Measurements from ENCODE around the gene LMOD3. TPM values are rescaled to one million over a fixed set of nuclear protein-coding genes. Genes with fewer than 3 reads are reported as not detected.
A peak's percentile ranks its signal among the peaks of the same experiment; 100 is the strongest.

LMOD3 gene
- total RNA-seq, 3 donors from 2014 or later (not counting 1 experiment from before 2014, with no cell fraction given), result not detected

GRCh38 chr3:69110941-69111546 lies 11.4 kb downstream of the LMOD3 start:
- ATAC-seq, result peak in 1 of 3 donors; percentile 43
- Histone ChIP-seq H3K9me3 (ENCODE audit: control insufficient read depth, insufficient read depth, low read length) (no peaks in the 10 kb centered on the region), H3K4me3 (ENCODE audit: low read length) (no peak overlapping the region), H3K4me1 (ENCODE audit: control insufficient read depth, insufficient read depth, low read length) (no peaks in the 10 kb centered on the region), H3K27ac (ENCODE audit: low read length) (no peak overlapping the region), H3K27me3 (ENCODE audit: control insufficient read depth, insufficient read depth, low read length) (no peaks in the 10 kb centered on the region), H3K36me3 (ENCODE audit: control insufficient read depth, insufficient read depth, low read length) (peaks cover 3% of the 10 kb centered on the region)
- TF ChIP-seq CTCF (IDR thresholded peaks at IDR 0.05), result no peak
- peaks cover under 1% of the 10 kb centered on the region for H3K36me3 Mint-ChIP-seq
- DNase-seq, result no peak
- H3K4me3 Mint-ChIP-seq, result no peak overlapping the region
- WGBS (ENCODE audit: insufficient coverage), result 92% methylated on average over 1 of the region's 1 CpG
- H3K27me3 Mint-ChIP-seq (ENCODE audit: low read depth in 2 of 2), result no peaks in the 10 kb centered on the region
- H3K4me1 Mint-ChIP-seq, result no peaks in the 10 kb centered on the region
- intact Hi-C loops (cut with micrococcal nuclease), result no loop called here
- H3K9me3 Mint-ChIP-seq, result no peaks in the 10 kb centered on the region
- H3K27ac Mint-ChIP-seq, result no peak overlapping the region

DNA sequence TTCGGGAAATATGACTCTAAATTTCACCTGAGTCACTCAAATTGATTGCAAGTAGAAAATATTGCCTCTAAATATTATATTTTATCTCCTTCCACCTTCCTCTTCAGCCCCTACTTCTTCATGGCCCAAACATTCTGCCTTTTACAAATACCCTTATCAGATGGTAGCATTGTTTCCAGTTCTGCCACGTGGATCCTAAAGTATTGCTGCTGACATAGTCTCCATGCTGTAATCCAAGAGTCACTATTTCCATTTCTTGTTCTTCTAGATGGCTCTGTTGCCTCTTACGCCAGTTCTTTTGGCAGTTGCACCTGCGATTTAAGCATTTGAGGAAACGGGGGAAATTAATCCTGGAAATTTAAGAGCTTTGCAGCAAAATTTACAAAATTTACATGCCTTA lies 13.6 kb downstream of the LMOD3 start:
- Mint-ChIP-seq H3K4me1 (peaks cover 9% of the 10 kb centered on the region in 2 donors), H3K4me3 (no peak overlapping the region), H3K27ac (no peak overlapping the region), H3K36me3 (peaks cover 14% of the 10 kb centered on the region), H3K27me3 (ENCODE audit: low read depth in 2 of 2) (no peaks in the 10 kb centered on the region), H3K9me3 (no peaks in the 10 kb centered on the region)
- intact Hi-C loops (cut with micrococcal nuclease), result no loop called here
- ATAC-seq (no peak), DNase-seq (no peak)
- H3K4me1 ChIP-seq (ENCODE audit: control insufficient read depth, insufficient read depth, low read length), result no peaks in the 10 kb centered on the region
- H3K9me3 ChIP-seq (ENCODE audit: control insufficient read depth, insufficient read depth, low read length), result no peaks in the 10 kb centered on the region
- no peak for TF ChIP-seq CTCF (IDR thresholded peaks at IDR 0.05)
- H3K36me3 ChIP-seq (ENCODE audit: control insufficient read depth, insufficient read depth, low read length), result peaks cover 23% of the 10 kb centered on the region
- 84% methylated on average over 5 of the region's 5 CpGs for WGBS (ENCODE audit: insufficient coverage)
- no peak overlapping the region for H3K4me3 ChIP-seq (ENCODE audit: low read length)
- no peaks in the 10 kb centered on the region for H3K27me3 ChIP-seq (ENCODE audit: control insufficient read depth, insufficient read depth, low read length)
- no peak overlapping the region for H3K27ac ChIP-seq (ENCODE audit: low read length)

- Mint-ChIP-seq H3K36me3 (peaks cover 24% of the 10 kb centered on the region), H3K4me3 (no peak overlapping the region), H3K9me3 (no peaks in the 10 kb centered on the region), H3K4me1 (peaks cover 14% of the 10 kb centered on the region in 2 donors), H3K27me3 (ENCODE audit: low read depth in 2 of 2) (no peaks in the 10 kb centered on the region), H3K27ac (peak overlapping the region; percentile 16 to 47)
- Histone ChIP-seq H3K4me1 (ENCODE audit: control insufficient read depth, insufficient read depth, low read length) (no peaks in the 10 kb centered on the region), H3K4me3 (ENCODE audit: low read length) (no peak overlapping the region), H3K9me3 (ENCODE audit: control insufficient read depth, insufficient read depth, low read length) (no peaks in the 10 kb centered on the region), H3K27me3 (ENCODE audit: control insufficient read depth, insufficient read depth, low read length) (no peaks in the 10 kb centered on the region), H3K27ac (ENCODE audit: low read length) (no peak overlapping the region), H3K36me3 (ENCODE audit: control insufficient read depth, insufficient read depth, low read length) (peaks cover 33% of the 10 kb centered on the region)
- 81% methylated on average over 4 of the region's 5 CpGs for WGBS (ENCODE audit: insufficient coverage)
- intact Hi-C loops (cut with micrococcal nuclease), result no loop called here
- TF ChIP-seq CTCF (IDR thresholded peaks at IDR 0.05), result no peak
- ATAC-seq, result no peak
- no peak for DNase-seq
Measured at GRCh38 chr3:69107841-69108240, 14.6 kb downstream of the LMOD3 start.

DNA sequence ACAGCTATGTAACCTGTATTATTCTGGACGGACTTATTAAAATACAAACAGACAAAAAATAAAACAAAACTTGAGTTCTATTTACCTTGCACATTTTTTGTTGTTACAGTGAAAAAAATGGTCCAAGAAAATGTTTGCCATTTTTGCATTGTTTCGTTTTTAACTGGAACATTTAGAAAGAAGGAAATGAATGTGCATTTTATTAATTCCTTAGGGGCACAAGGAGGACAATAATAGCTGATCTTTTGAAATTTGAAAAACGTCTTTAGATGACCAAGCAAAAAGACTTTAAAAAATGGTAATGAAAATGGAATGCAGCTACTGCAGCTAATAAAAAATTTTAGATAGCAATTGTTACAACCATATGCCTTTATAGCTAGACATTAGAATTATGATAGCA lies 17.1 kb downstream of the LMOD3 start:
- peaks cover 25% of the 10 kb centered on the region for H3K36me3 Mint-ChIP-seq
- Histone ChIP-seq H3K27me3 (ENCODE audit: control insufficient read depth, insufficient read depth, low read length) (no peaks in the 10 kb centered on the region), H3K27ac (ENCODE audit: low read length) (no peak overlapping the region), H3K4me3 (ENCODE audit: low read length) (no peak overlapping the region), H3K36me3 (ENCODE audit: control insufficient read depth, insufficient read depth, low read length) (peaks cover 45% of the 10 kb centered on the region), H3K4me1 (ENCODE audit: control insufficient read depth, insufficient read depth, low read length) (peaks cover 4% of the 10 kb centered on the region), H3K9me3 (ENCODE audit: control insufficient read depth, insufficient read depth, low read length) (no peaks in the 10 kb centered on the region)
- H3K9me3 Mint-ChIP-seq, result no peaks in the 10 kb centered on the region
- TF ChIP-seq CTCF (IDR thresholded peaks at IDR 0.05), result no peak
- H3K27me3 Mint-ChIP-seq (ENCODE audit: low read depth in 2 of 2), result no peaks in the 10 kb centered on the region
- H3K4me1 Mint-ChIP-seq, result peaks cover 26 to 27% of the 10 kb centered on the region in 2 donors
- DNase-seq, result no peak
- WGBS (ENCODE audit: insufficient coverage), result 54% methylated on average over 2 of the region's 3 CpGs
- no peak for ATAC-seq
- no peak overlapping the region for H3K4me3 Mint-ChIP-seq
- peak overlapping the region; percentile 35 to 82 for H3K27ac Mint-ChIP-seq
- intact Hi-C loops (cut with micrococcal nuclease), result no loop called here
